Kidney tubule cell (primary cell): Measurements from ENCODE around the gene DBT.
"Not testable (repeated sequence)": the region's sequence is repeated elsewhere in the genome, so short reads cannot be mapped to it uniquely, and the experiment has no call there.

Experiments used
- DNase-seq: peaks from one replicate; pipeline ENCODE4 v3.0.0-alpha.2; 2018; ENCODE audit warnings: low spot score

Gene DBT

GRCh38 chr1:100249537-100250257 lies at the start of gene DBT:
Gene DBT, minus strand, starts transcription at chr1:100249834. Its CDS starts 14 bp downstream, at chr1:100249820.
- peak; percentile 95 for DNase-seq

- DNase-seq: no peak
Observed at GRCh38 chr1:100298512-100298911, 48.9 kb upstream of the DBT start.

GRCh38 chr1:100296997-100297396 lies 47.4 kb upstream of the DBT start:
- not testable (repeated sequence) for DNase-seq

GRCh38 chr1:100296140-100296539 lies 46.5 kb upstream of the DBT start:
- no peak for DNase-seq

GRCh38 chr1:100292711-100293110 lies 43.1 kb upstream of the DBT start:
- no peak for DNase-seq

- DNase-seq: no peak
Observed at GRCh38 chr1:100290291-100290690, 40.7 kb upstream of the DBT start.

- no peak for DNase-seq
Observed at GRCh38 chr1:100287162-100287561, 37.5 kb upstream of the DBT start.

GRCh38 chr1:100284591-100284990 lies 35.0 kb upstream of the DBT start:
- DNase-seq: no peak

GRCh38 chr1:100279954-100280682 lies 30.5 kb upstream of the DBT start:
- no peak for DNase-seq

GRCh38 chr1:100279358-100279923 lies 29.8 kb upstream of the DBT start:
- no peak for DNase-seq

- DNase-seq: no peak
Observed at GRCh38 chr1:100277866-100278265, 28.2 kb upstream of the DBT start.

GRCh38 chr1:100268202-100268601 lies 18.6 kb upstream of the DBT start:
- DNase-seq: no peak

- no peak for DNase-seq
Observed at GRCh38 chr1:100267284-100267683, 17.6 kb upstream of the DBT start.

- DNase-seq: peak; percentile 14
Observed at GRCh38 chr1:100266741-100267140, 17.1 kb upstream of the DBT start.

GRCh38 chr1:100265931-100266740 lies 16.5 kb upstream of the DBT start, which contains the start of gene RTCA:
Gene RTCA, plus strand, starts transcription at chr1:100266216. Its CDS starts 160 bp downstream, at chr1:100266376.
- peak; percentile 95 for DNase-seq

GRCh38 chr1:100265562-100265930 lies 15.9 kb upstream of the DBT start:
- DNase-seq: peak; percentile 61

GRCh38 chr1:100264081-100264480 lies 14.4 kb upstream of the DBT start:
- not testable (repeated sequence) for DNase-seq

GRCh38 chr1:100261686-100262085 lies 12.1 kb upstream of the DBT start:
- DNase-seq: no peak

GRCh38 chr1:100258427-100258826 lies 8.8 kb upstream of the DBT start:
- DNase-seq: not testable (repeated sequence)

GRCh38 chr1:100256273-100256672 lies 6.6 kb upstream of the DBT start:
- not testable (repeated sequence) for DNase-seq

GRCh38 chr1:100253552-100253951 lies 3.9 kb upstream of the DBT start:
- DNase-seq: no peak

- DNase-seq: no peak
Observed at GRCh38 chr1:100252901-100253300, 3.3 kb upstream of the DBT start.
